LNCAP (cell line): ENCODE results near the gene ZNF507.

ENCODE experiments used
- CTCF ChIP-seq: fragments of 450-650 bp; IDR thresholded peaks from 2 replicates; pipeline ENCODE4 v1.5.1; 2017; ENCODE audit warnings: mild to moderate bottlenecking

Gene ZNF507

GRCh38 chr19:32343550-32344262, 1.7 kb upstream of the ZNF507 start:
- TF ChIP-seq CTCF, result no peak

GRCh38 chr19:32346901-32347300, 1.5 kb downstream of the ZNF507 start:
- no peak for TF ChIP-seq CTCF

GRCh38 chr19:32347573-32347972, 2.2 kb downstream of the ZNF507 start:
- no peak for TF ChIP-seq CTCF

GRCh38 chr19:32349051-32349450, 3.6 kb downstream of the ZNF507 start:
- TF ChIP-seq CTCF, result no peak

- no peak for TF ChIP-seq CTCF
These were observed 4.5 kb downstream of the ZNF507 start for GRCh38 chr19:32349724-32350470.

GRCh38 chr19:32350471-32350865, 5.1 kb downstream of the ZNF507 start:
- no peak for TF ChIP-seq CTCF

- no peak for TF ChIP-seq CTCF
These were observed 5.6 kb downstream of the ZNF507 start for GRCh38 chr19:32350987-32351348.
